Measurements from ENCODE around the gene ZNF366.

Gene ZNF366

DNA sequence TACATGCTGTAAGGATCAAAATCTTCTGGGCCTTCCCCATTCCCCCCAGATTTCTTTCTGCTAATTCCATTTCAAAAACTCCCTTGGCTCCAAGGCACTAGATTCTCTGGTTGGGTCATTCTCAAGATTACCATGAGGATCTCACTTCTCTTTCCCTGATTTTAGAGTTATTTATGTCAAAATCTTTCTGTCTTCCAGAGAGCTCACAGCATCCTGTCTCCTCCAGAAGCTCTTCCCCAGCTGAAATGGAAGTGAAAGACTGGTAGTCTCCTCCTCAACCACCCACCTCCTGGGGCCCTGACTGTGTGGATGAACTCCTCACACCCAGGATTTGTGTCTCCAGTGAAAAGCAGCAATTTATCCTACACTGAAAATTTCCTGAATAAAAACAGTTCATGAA is 11.9 kb upstream of the ZNF366 start:
- no peak for DNase-seq

DNA sequence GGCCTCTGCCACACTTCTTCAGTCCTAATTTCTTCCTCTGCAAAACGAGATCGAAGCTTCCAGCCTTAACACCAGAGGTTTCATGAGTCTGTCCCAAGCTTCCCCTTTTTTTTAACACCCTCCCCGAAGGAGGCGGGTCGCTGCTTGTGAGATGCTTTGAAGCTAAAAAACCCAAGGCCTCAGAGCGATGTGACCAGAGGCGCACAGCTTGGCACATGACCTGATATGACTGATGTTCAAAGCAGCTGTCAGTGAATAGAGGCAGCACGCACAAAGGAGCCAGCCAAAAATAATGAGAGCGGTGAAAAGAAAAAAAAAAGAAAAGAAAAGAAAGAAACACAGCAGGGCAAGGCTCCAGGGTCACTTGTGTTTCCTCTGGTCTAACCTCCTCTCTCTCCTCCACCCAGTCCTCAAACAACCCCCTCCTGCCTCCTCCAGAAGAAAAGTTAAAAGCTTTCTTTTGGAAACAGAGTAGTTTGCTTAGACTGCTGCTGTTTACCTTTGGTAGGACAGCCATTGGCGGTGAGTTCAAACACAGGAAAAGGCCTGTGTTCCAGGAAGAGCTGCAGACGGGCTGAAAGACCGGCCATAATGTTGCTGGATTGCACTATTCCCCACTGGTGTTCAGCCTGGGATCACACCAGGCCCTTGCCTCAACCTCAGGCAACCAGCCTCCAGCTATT is 10.9 kb upstream of the ZNF366 start:
- peak; percentile 5 for DNase-seq

GRCh38 chr5:72516916-72517315 is 9.7 kb upstream of the ZNF366 start:
- no peak for DNase-seq

DNA sequence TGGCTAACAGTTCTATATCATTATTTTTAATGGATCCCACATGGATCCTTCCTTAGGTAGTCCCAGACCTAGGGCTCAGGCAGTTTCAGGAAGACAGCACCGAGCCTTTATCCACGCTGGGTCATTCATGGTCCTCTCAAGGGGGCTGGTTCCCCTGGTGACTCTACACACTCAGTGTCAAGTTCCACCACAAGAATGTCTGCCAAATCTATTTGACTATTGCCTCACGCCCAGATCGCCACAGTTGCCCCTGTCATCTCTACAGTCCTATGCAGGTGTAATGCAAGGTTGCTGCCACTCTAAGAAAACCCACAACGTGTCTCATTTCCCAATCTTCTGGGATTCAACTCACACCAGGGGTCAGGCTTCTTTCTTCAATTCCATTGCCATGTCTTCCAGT is 8.0 kb upstream of the ZNF366 start:
- DNase-seq = no peak

- no peak for DNase-seq
Measured at GRCh38 chr5:72512593-72512860, 5.3 kb upstream of the ZNF366 start.

DNA sequence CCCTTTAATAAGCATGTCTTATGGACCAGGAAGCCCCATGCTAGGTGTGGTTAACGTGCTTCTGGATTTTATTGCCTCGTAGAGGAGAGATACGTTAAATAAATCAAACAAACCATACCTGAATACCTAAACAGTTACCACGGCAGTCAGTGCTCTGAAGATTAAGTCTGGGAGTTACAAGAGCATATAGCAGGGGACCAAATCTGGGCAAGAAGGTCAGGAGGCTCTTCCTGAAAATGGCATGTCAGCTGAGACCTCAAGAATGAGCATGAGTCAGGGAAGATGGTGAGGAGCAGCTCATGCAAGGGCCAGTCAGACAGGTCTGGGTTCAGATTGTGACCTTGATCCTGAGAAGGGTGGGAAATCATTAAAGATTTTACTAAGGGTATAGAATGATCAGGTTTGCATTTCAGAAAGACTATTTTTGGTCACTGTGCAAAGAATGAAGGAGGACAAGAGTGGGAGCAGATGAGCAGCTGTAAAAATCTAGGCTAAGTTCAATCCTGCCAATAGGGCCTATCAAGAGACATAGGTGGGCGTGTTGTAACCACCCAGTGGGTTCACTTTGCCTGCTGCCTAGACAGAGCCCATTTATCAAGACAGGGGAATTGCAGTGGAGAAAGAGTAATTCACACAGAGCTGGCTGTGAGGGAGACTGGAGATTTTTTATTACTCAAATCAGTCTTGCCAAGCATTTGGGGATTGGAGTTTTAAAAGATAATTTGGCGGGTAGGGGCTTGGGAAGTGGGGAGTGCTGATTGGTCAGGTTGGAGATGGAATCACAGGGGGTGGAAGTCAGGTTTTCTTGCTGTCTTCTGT is 4.8 kb upstream of the ZNF366 start:
- no peak for DNase-seq

DNA sequence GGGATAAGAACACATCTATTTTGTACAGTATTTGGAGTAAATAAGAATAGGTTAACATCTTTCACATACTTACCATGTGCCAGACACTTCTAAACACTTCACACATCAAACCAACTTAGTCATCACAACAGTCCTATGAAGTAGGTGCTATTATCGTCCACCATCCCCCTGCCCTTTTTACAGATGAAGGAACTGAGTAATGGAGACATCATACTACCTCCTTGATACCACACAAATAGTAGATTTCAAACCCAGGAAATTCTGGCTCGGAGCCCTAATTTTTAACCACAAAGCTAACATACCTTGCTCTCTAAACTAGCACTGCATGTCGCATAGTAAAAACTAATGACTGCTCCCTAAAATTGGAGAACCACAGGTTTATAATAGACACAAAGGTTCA is 4.2 kb upstream of the ZNF366 start:
- no peak for DNase-seq

GRCh38 chr5:72510610-72511181 is 3.5 kb upstream of the ZNF366 start:
- no peak for DNase-seq

GRCh38 chr5:72509401-72509800 is 2.2 kb upstream of the ZNF366 start:
- no peak for DNase-seq

DNA sequence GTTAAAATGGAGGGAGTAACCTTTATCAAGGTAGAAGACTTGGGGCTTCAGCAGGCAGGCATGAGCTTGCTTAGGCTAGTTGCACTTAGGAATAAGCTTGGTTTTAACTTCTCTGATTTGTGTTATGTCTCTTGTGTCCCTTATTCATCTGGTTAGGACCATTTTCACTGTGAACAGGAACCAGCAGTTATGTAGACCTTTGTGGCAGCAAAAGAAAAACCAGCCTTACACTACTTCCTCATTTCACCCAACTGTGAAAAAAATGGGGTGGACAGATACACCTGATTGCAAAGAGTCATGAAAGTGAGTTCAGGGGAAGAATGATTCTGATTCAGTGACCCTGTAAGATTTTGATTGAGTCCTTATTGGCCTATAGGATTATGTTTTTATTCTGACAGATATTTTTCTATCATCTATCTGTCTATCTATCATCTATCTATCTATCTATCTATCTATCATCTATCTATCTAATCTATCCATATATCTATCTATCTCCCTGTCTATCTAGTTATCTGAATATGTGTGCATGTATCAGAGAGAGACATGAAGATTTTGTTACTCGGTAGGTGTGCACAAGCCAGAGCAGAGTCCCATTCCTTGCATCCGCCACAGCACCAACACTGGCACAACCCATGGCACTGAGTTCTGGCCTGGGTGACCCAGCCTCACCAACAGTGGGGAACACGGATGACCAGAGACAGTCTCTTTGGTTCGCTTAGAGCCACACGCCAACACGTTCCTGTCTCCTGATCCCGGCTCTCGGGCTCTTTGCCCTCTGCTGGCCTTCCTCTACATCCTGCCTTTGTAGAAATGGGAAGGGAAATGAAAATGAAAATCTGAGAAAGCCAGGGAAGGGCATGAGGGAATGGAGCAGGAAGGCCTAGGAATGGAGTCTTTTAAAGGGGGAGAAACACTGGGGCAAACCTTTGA is 1.3 kb upstream of the ZNF366 start:
- no peak for DNase-seq

DNA sequence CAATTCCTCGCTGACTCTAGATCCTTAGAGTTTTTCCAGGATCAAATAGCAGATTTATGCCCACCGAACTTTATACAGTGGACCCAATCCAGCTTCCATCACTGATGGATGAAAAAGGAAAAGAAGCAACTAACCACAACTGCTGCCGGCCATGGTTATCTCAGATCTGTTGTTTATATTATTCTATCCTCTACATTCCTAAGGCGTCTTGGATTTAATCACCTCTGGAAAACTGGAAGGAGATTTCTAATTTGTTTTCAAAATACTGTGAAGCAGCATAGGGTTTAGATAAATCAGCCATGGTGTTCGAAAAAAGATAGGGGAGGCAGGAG is 663 bp upstream of the ZNF366 start:
- no peak for DNase-seq

DNA sequence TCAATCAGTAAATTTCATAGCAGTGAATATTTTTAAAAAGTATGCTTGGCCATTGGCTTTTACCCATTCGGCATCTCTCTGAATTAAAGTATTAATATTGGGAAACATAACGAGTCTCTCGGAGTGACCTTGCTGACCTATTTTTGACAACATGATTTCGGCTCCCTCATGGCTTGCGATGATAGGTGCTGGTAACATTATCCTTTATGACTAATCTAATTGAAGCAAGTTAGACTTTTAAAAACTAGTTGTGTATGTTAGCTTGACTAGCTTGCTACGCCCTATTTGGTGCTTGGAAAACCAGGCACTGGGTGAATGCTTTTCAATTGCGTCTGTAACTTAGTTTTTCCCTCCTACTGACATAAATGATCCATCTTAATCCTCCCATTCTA is 1.1 kb downstream of the ZNF366 start:
- no peak for DNase-seq

DNA sequence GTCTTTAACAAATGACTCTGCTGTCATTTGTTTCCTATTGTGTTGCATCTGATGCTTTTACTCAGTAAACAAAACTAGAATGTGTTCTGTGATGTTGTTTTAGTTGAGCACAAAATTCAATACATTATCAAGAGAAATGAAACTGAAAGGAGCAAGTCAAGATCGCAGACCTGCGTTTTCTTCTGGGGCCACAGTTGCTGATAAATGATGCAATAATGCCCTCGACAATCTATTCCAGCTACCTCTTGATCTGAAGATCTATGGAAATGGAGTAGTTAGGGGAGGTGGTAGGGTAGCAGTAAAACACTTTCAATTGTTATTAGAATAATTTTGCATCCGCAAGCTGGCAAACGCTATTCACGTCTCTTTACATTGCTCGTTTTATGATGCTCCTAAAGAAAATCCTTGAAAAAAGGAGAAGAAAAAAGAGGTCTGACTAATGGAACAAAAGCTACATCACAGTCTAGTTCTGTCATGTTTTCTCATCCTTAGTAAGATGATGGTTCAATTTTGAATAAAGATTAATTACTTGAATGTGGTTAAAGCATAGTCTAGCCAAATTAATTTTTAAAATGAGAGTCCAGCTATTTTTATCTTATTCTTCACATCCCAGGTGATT is 1.6 kb downstream of the ZNF366 start:
- no peak for DNase-seq

DNA sequence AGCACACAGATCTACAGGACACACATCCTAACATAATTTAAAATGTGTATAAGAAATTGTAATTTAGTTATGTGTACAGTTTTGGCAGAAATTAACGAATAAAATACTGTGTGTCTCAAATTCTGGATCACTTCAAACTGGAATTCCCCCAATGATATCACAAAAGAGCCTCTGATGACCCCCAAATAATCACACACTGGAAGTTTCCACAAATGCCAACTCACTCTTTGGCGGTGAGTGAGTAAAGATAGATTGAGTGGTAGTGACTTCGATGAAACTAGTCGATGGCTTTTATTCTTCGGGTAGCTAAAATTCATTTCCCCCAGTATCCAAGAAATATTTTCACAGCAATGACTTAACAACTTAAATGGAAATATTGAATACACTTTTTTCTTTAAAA is 2.2 kb downstream of the ZNF366 start:
- DNase-seq = no peak

GRCh38 chr5:72503888-72504491 is 3.2 kb downstream of the ZNF366 start:
- DNase-seq = no peak

- no peak for DNase-seq
Measured at GRCh38 chr5:72501488-72501887, 5.7 kb downstream of the ZNF366 start.

- DNase-seq = no peak
Measured at GRCh38 chr5:72499730-72500129, 7.5 kb downstream of the ZNF366 start.

GRCh38 chr5:72499090-72499489 is 8.1 kb downstream of the ZNF366 start:
- DNase-seq = no peak

DNA sequence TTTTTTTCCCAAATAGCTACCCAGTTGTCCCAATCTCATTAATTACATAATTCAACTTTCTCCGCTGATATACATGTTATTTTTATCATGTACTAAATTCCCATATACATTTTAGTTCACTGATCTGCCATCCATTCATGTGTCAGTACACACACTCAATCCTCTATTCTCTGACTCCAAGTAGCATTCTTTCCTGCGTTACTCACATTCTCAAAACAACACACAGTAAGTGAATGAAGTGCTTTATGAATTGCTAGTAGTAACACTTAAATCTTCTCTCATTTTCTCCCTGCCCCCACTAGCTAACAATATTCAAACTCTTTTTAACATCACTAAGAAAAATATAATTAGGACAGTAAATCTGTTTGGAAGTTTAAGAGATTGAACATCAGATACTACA is 8.9 kb downstream of the ZNF366 start:
- DNase-seq = no peak

DNA sequence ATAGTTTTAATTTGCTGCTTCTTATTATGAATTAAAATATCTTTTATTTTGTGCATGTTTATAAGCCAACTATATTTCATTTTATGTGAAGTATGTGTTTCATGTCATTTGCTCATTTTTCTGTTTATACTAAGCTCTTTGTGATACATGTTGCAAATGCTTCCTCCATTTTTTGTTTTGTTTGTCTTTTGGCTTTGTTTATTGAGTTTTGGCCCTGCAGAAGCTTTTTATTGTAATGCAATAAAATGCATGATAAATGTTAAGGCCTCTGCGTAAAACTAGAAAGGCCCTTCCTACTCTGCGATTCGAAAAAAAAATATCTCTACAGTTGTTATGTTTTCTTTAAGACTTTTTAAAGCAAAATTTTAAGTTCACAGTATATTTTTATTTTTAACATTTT is 9.4 kb downstream of the ZNF366 start:
- DNase-seq = no peak

DNA sequence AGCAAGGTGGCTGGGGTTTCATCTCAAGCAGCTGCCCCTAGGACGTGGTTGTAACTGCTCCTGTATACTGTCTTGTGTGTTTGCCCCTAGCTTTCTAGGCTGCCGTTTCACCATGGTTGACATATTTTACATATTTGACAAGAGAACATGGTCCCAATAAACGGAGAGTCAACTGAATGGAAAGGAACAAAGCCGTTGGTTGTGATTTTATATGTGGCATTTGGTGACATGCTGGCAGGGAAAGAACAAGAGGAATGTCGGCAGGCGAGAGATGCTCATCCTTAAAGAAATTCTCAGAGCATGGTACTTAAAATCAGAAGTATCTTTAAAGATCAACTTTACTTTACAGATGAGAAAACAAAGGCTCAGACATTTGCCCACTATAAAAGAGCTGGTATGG is 11.8 kb downstream of the ZNF366 start:
- DNase-seq = no peak

- no peak for DNase-seq
Measured at GRCh38 chr5:72494623-72495124, 12.5 kb downstream of the ZNF366 start.

DNA sequence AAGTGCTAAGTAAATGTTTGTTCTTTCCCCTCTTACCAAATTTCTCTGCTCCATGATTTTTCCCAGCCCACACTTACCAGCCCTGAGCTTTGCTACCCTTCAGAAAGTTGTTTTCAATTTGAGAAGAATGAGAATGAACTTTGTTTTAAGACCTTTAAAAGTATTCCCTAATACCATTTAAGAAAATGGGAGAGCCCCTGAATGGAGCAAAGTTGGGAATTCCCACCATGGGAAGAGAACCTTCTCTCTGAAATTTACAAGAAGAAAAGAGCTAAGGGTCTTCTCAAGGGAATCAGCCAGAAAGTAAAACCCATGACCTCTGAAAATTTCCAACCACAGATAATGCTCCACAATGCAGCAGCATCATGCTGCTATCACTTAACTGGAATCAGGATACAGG is 17.7 kb downstream of the ZNF366 start:
- no peak for DNase-seq

All from CD4-positive, alpha-beta T cell treated with Interleukin-12 subunit alpha and Interleukin-12 subunit beta, for 1 hour (primary cell).